Measurements from ENCODE around the gene USP26.

GRCh38 chrX:133085785-133086184, 11.1 kb downstream of the USP26 start:
- TF ChIP-seq EZH2phosphoT487 (IDR thresholded peaks at IDR 0.05; ENCODE audit: borderline replicate concordance) (no peak), CTCF (conservative IDR thresholded peaks at IDR 0.05; ENCODE audit: low read length) (no peak)

All from Loucy (cell line).